Neural progenitor cell (in vitro differentiated cells): ENCODE data around the gene SMTNL1.

Experiments used
- CTCF ChIP-seq: fragments of 200-600 bp; sonication (generic); IDR thresholded peaks from 2 replicates; pipeline ENCODE4 v1.5.1; 2017; ENCODE audit warnings: antibody characterized with exemption, mild to moderate bottlenecking
- EZH2 ChIP-seq: fragments of 200-600 bp; sonication (generic); IDR thresholded peaks from 2 replicates; pipeline ENCODE4 v1.6.1; 2017; ENCODE audit warnings: antibody characterized with exemption, mild to moderate bottlenecking, moderate library complexity
- EZH2phosphoT487 ChIP-seq: fragments of 200-600 bp; sonication (generic); IDR thresholded peaks from 2 replicates; pipeline ENCODE4 v1.6.1; 2017; ENCODE audit warnings: antibody characterized with exemption

GRCh38 chr11:57546451-57546850 lies 9.1 kb downstream of the SMTNL1 start:
- no peak for TF ChIP-seq CTCF
- TF ChIP-seq EZH2phosphoT487, result no peak
- no peak for TF ChIP-seq EZH2
